ENCODE results near the gene SLC29A4. TPM values are rescaled to one million over a fixed set of nuclear protein-coding genes. Genes with fewer than 3 reads are reported as not detected.
"Not testable (repeated sequence)": the region's sequence is repeated elsewhere in the genome, so short reads cannot be mapped to it uniquely, and the experiment has no call there.

The SLC29A4 gene
- total RNA-seq, 1 experiment from 2014 or later = 38.9 TPM

- H3K9me3 ChIP-seq (ENCODE audit: control insufficient read depth, insufficient read depth, low read depth, low read length); H3K36me3 ChIP-seq (ENCODE audit: control insufficient read depth, insufficient read depth, low read length); H3K27ac ChIP-seq (ENCODE audit: low read length); DNase-seq (ENCODE audit: low read depth, low spot score); H3K27me3 ChIP-seq (ENCODE audit: control insufficient read depth, insufficient read depth, low read length); intact Hi-C loops (cut with micrococcal nuclease; ENCODE audit: unreplicated experiment); H3K4me3 ChIP-seq (ENCODE audit: low read depth in 2 of 2, low read length in 2 of 2); BruUV-seq (replicated peaks); POLR2A ChIA-PET; in situ Hi-C loops (cut with HindIII; ENCODE audit: low pct_unique_long_range_greater_than_20kb, low sequenced_read_pairs); ATAC-seq; H3K4me1 ChIP-seq (ENCODE audit: control insufficient read depth, insufficient read depth, low read length): not testable (repeated sequence)
- TF ChIP-seq POLR2AphosphoS5 (IDR thresholded peaks at IDR 0.05; ENCODE audit: low read depth, low read length) = 0 out of 2 replicates have a peak, but pooled peaks have one; percentile 17
- CTCF ChIA-PET = interaction anchor here (0.7 kb wide), 1 partner anchor 76 kb away, joined by 7 read pairs; no protein-coding TSS in a partner anchor
These were observed 22.3 kb downstream of the SLC29A4 start for GRCh38 chr7:5305050-5305449.

- in situ Hi-C loops (cut with HindIII; ENCODE audit: low pct_unique_long_range_greater_than_20kb, low sequenced_read_pairs) = not testable (repeated sequence)
- TSS peak; percentile 57 for BruUV-seq (replicated peaks)
These were observed 24.7 kb downstream of the SLC29A4 start for GRCh38 chr7:5307221-5308142.

DNA sequence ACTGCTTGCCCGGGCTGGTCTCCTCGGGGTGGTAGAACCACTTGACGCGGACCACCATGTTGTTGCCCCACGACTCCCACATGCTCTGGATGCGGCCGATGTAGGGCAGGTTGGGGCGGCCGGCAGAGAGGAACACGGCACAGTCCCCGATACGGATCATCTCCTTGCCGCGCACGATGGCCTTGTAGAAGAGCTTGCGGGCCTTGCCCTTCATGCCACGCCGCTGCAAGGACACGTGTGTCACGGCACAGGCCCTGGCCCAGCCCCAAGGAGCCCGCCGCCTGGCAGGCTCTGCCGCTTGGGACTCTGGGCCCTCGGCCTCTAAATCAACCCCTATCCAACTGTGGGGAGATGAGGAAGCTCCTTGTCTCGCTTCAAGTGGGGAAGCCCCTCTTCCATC, 26.4 kb downstream of the SLC29A4 start:
- ChIA-PET CTCF (no interaction called here), POLR2A (no interaction called here)
- Histone ChIP-seq H3K27ac (ENCODE audit: low read length) (no peak overlapping the region), H3K36me3 (ENCODE audit: control insufficient read depth, insufficient read depth, low read length) (peaks cover 3% of the 10 kb centered on the region; the same call in 1 of the 2 replicates), H3K4me1 (ENCODE audit: control insufficient read depth, insufficient read depth, low read length) (no peaks in the 10 kb centered on the region), H3K9me3 (ENCODE audit: control insufficient read depth, insufficient read depth, low read depth, low read length) (no peaks in the 10 kb centered on the region), H3K4me3 (ENCODE audit: low read depth in 2 of 2, low read length in 2 of 2) (no peak overlapping the region), H3K27me3 (ENCODE audit: control insufficient read depth, insufficient read depth, low read length) (no peaks in the 10 kb centered on the region)
- DNase-seq (ENCODE audit: low read depth, low spot score) = no peak
- intact Hi-C loops (cut with micrococcal nuclease; ENCODE audit: unreplicated experiment) = no loop called here
- ATAC-seq = no peak
- no TSS peak for BruUV-seq (replicated peaks)
- TF ChIP-seq SIN3A (IDR thresholded peaks at IDR 0.05; ENCODE audit: borderline replicate concordance, insufficient read depth, low read depth, low read length) = no peak
- no peak for TF ChIP-seq TCF7L2 (IDR thresholded peaks at IDR 0.05; ENCODE audit: low read depth, low read length)
- TF ChIP-seq, protein P1, sequence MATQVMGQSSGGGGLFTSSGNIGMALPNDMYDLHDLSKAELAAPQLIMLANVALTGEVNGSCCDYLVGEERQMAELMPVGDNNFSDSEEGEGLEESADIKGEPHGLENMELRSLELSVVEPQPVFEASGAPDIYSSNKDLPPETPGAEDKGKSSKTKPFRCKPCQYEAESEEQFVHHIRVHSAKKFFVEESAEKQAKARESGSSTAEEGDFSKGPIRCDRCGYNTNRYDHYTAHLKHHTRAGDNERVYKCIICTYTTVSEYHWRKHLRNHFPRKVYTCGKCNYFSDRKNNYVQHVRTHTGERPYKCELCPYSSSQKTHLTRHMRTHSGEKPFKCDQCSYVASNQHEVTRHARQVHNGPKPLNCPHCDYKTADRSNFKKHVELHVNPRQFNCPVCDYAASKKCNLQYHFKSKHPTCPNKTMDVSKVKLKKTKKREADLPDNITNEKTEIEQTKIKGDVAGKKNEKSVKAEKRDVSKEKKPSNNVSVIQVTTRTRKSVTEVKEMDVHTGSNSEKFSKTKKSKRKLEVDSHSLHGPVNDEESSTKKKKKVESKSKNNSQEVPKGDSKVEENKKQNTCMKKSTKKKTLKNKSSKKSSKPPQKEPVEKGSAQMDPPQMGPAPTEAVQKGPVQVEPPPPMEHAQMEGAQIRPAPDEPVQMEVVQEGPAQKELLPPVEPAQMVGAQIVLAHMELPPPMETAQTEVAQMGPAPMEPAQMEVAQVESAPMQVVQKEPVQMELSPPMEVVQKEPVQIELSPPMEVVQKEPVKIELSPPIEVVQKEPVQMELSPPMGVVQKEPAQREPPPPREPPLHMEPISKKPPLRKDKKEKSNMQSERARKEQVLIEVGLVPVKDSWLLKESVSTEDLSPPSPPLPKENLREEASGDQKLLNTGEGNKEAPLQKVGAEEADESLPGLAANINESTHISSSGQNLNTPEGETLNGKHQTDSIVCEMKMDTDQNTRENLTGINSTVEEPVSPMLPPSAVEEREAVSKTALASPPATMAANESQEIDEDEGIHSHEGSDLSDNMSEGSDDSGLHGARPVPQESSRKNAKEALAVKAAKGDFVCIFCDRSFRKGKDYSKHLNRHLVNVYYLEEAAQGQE (IDR thresholded peaks at IDR 0.05; ENCODE audit: insufficient read depth in 1 of 2, low read depth in 2 of 2, low read length in 1 of 2) = no peak
- in situ Hi-C loops (cut with HindIII; ENCODE audit: low pct_unique_long_range_greater_than_20kb, low sequenced_read_pairs) = no loop called here

More at GRCh38 chr7:5307221-5308142, 24.7 kb downstream of the SLC29A4 start:
- H3K36me3 ChIP-seq (ENCODE audit: control insufficient read depth, insufficient read depth, low read length); H3K4me3 ChIP-seq (ENCODE audit: low read depth in 2 of 2, low read length in 2 of 2); H3K9me3 ChIP-seq (ENCODE audit: control insufficient read depth, insufficient read depth, low read depth, low read length); intact Hi-C loops (cut with micrococcal nuclease; ENCODE audit: unreplicated experiment); POLR2A ChIA-PET; H3K4me1 ChIP-seq (ENCODE audit: control insufficient read depth, insufficient read depth, low read length); H3K27ac ChIP-seq (ENCODE audit: low read length); H3K27me3 ChIP-seq (ENCODE audit: control insufficient read depth, insufficient read depth, low read length); DNase-seq (ENCODE audit: low read depth, low spot score); ATAC-seq: not testable (repeated sequence)
- CTCF ChIA-PET = interaction anchor here (0.6 kb wide), 1 partner anchor 88 kb away, joined by 3 read pairs; no protein-coding TSS in a partner anchor
